ENCODE data around the gene TAS2R20.

DNA sequence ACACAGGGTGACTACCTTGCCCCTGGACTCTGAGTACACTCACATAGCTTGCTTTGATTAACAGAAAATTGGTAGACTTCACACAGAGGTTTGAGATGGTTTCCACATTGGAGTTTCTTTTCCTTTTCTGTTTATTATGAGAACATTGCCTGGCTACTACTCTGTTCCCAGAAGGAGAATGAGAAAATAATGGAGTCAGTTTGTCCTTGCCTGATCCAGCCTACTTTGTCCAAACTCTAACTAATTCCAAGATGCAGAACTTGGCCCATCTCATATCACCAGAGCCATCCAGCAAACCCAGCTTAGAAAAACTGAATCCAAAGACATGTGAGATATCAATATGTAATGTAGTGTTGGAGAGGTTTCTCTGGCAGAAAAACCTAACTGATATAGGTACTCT lies 31.8 kb downstream of the TAS2R20 start:
- TF ChIP-seq POLR2AphosphoS5 (IDR thresholded peaks at IDR 0.05): no peak
- no peak for TF ChIP-seq POLR2A (IDR thresholded peaks at IDR 0.05; ENCODE audit: low read depth)
- TF ChIP-seq, protein P1, sequence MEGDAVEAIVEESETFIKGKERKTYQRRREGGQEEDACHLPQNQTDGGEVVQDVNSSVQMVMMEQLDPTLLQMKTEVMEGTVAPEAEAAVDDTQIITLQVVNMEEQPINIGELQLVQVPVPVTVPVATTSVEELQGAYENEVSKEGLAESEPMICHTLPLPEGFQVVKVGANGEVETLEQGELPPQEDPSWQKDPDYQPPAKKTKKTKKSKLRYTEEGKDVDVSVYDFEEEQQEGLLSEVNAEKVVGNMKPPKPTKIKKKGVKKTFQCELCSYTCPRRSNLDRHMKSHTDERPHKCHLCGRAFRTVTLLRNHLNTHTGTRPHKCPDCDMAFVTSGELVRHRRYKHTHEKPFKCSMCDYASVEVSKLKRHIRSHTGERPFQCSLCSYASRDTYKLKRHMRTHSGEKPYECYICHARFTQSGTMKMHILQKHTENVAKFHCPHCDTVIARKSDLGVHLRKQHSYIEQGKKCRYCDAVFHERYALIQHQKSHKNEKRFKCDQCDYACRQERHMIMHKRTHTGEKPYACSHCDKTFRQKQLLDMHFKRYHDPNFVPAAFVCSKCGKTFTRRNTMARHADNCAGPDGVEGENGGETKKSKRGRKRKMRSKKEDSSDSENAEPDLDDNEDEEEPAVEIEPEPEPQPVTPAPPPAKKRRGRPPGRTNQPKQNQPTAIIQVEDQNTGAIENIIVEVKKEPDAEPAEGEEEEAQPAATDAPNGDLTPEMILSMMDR (IDR thresholded peaks at IDR 0.05): no peak
